K562 (cell line): ENCODE results near the gene SERTAD3. TPM values are rescaled to one million over a fixed set of nuclear protein-coding genes. Genes with fewer than 3 reads are reported as not detected.

ENCODE experiments used
- ATAC-seq: fragments of 200-7000 bp; cut with Tn5 transposase; 3 replicates; pipeline ENCODE4 v1.9.1; 2020; ENCODE audit warnings: moderate library complexity
- BruUV-seq: library from RNA; stranded (reverse); fragments of 400-500 nt; replicated peaks from 2 replicates; lab custom pipeline; 2021; lab: Mats Ljungman, UMichigan
- CTCF ChIA-PET: fragments of 300-600 bp; formaldehyde crosslinking; extraction: SDS; loops from one replicate; lab custom pipeline; 2021; ENCODE audit warnings: low intra/inter-chr PET ratio; lab: Yijun Ruan, JAX
- POLR2A ChIA-PET: fragments of 300-600, 350-650 bp; sonication (Branson Sonifier 250); formaldehyde crosslinking; extraction: SDS; loops from one replicate; lab custom pipeline; 2021; ENCODE audit warnings: antibody characterized with exemption, inconsistent platforms; lab: Yijun Ruan, JAX
- DNase-seq, 4 experiments: peaks; one replicate each; pipeline versions ENCODE4 v3.0.0 to v3.0.0-alpha.2; 2011 to 2018; ENCODE audit warnings: low spot score in 3 of 4, mixed read lengths in 3 of 4; ENCODE audit errors: extremely low read depth in 1 of 4
- FAIRE-seq: peaks from 2 replicates; lab custom pipeline; 2011; peaks lifted over from hg19 to GRCh38; lab: Jason Lieb, UNC
- H2AFZ ChIP-seq: 2 replicates; pipeline ENCODE4 v1.6.0; 2011; ENCODE audit warnings: low read depth, low read length, control low read depth, inconsistent platforms
- H3K27ac ChIP-seq: fragments of 200-600 bp; 3 replicates; pipeline ENCODE4 v1.8.0; 2011; ENCODE audit warnings: low read depth, mild to moderate bottlenecking, control low read depth, inconsistent platforms, low read length, moderate library complexity, mixed read lengths; ENCODE audit errors: extremely low read depth
- H3K27me3 ChIP-seq, 2 experiments: fragments of 300-600 bp in 1 of 2; 2 replicates in 1 of 2; 3 replicates in 1 of 2; pipeline versions ENCODE4 v1.6.0 to v1.8.0; 2011; ENCODE audit warnings: inconsistent platforms in 2 of 2, low read length in 2 of 2, mild to moderate bottlenecking in 1 of 2, mixed read lengths in 1 of 2, moderate library complexity in 1 of 2; ENCODE audit not compliant: control insufficient read depth in 2 of 2, insufficient read depth in 2 of 2
- H3K36me3 ChIP-seq: fragments of 300-600 bp; 3 replicates; pipeline ENCODE4 v1.8.0; 2011; ENCODE audit warnings: mild to moderate bottlenecking, low read length, inconsistent platforms; ENCODE audit not compliant: control insufficient read depth, insufficient read depth
- H3K4me1 ChIP-seq, 2 experiments: fragments of 200-600 bp in 1 of 2; replicated peaks in 1 of 2; 2 replicates in 1 of 2; 3 replicates in 1 of 2; pipeline versions ENCODE4 v1.5.1 to v1.8.0; 2011; ENCODE audit warnings: inconsistent platforms in 2 of 2, low read length in 2 of 2, mild to moderate bottlenecking in 1 of 2, mixed read lengths in 1 of 2, moderate library complexity in 1 of 2; ENCODE audit not compliant: control insufficient read depth in 2 of 2, insufficient read depth in 2 of 2
- H3K4me2 ChIP-seq: 2 replicates; pipeline ENCODE4 v1.6.1; 2011; ENCODE audit warnings: low read length, control low read depth, inconsistent platforms, mixed read lengths; ENCODE audit not compliant: insufficient read depth
- H3K4me3 ChIP-seq: fragments of 200-600 bp; sonication (generic), shearing (Covaris generic); 2 replicates; pipeline ENCODE4 v1.5.1; 2016; ENCODE audit warnings: control low read depth, inconsistent platforms
- H3K79me2 ChIP-seq: fragments of 200-600 bp; 3 replicates; pipeline ENCODE4 v1.8.0; 2011; ENCODE audit warnings: low read length, inconsistent platforms; ENCODE audit not compliant: control insufficient read depth, insufficient read depth
- H3K9ac ChIP-seq, 2 experiments: 2 replicates each; pipeline versions ENCODE4 v1.6.0 to v1.6.1; 2011; ENCODE audit warnings: low read depth in 2 of 2, low read length in 2 of 2, control low read depth in 1 of 2, inconsistent platforms in 1 of 2, mild to moderate bottlenecking in 1 of 2, mixed read lengths in 1 of 2; ENCODE audit not compliant: insufficient read depth in 1 of 2
- H3K9me1 ChIP-seq: one replicate; pipeline ENCODE4 v1.6.0; 2011; ENCODE audit warnings: inconsistent platforms, mild to moderate bottlenecking, low read length, moderate library complexity; ENCODE audit not compliant: control insufficient read depth, insufficient read depth
- H3K9me3 ChIP-seq: replicated peaks from 2 replicates; pipeline ENCODE4 v1.5.1; 2011; ENCODE audit warnings: low read depth, low read length, inconsistent platforms; ENCODE audit not compliant: control insufficient read depth, insufficient read depth
- H4K20me1 ChIP-seq: replicated peaks from 2 replicates; pipeline ENCODE4 v1.6.1; 2011; ENCODE audit warnings: low read length, inconsistent platforms, mixed read lengths; ENCODE audit not compliant: control insufficient read depth, insufficient read depth
- CBX8 ChIP-seq: fragments of 200-600 bp; sonication (generic); IDR thresholded peaks from 2 replicates; pipeline ENCODE4 v1.6.1; 2012; ENCODE audit warnings: borderline replicate concordance, mixed run types, low read depth, mild to moderate bottlenecking, moderate library complexity, mixed read lengths, low read length, control low read depth, inconsistent platforms; ENCODE audit not compliant: poor library complexity, severe bottlenecking; ENCODE audit errors: extremely low read depth
- FOXA3 ChIP-seq, 2 experiments: fragments of 450-650 bp in 1 of 2; sonication (generic) in 1 of 2; formaldehyde crosslinking; IDR thresholded peaks in 1 of 2; conservative IDR thresholded peaks in 1 of 2; 2 replicates each; pipeline versions ENCODE4 v1.4.0 to v1.8.0; 2020 to 2022; ENCODE audit warnings: mild to moderate bottlenecking in 2 of 2, missing genetic modification reagents in 1 of 2
- TSHZ1 ChIP-seq: fragments of 250-450 bp; sonication (Bioruptor Pico); IDR thresholded peaks from 2 replicates; pipeline ENCODE4 v1.4.0; 2020; ENCODE audit warnings: mild to moderate bottlenecking, moderate library complexity
- ZNF121 ChIP-seq: sonication (generic); formaldehyde crosslinking; conservative IDR thresholded peaks from 2 replicates; pipeline ENCODE4 v1.8.0; 2022; ENCODE audit warnings: missing genetic modification reagents
- ZNF324 ChIP-seq: fragments of 250-450 bp; sonication (Bioruptor Pico); IDR thresholded peaks from 2 replicates; pipeline ENCODE4 v1.4.0; 2020; ENCODE audit warnings: mild to moderate bottlenecking
- ZNF57 ChIP-seq: fragments of 450-650 bp; formaldehyde crosslinking; IDR thresholded peaks from 2 replicates; pipeline ENCODE4 v1.4.0; 2020; ENCODE audit warnings: mild to moderate bottlenecking, moderate library complexity
- ZNF696 ChIP-seq: fragments of 250-450 bp; sonication (Bioruptor Pico); conservative IDR thresholded peaks from 2 replicates; pipeline ENCODE4 v1.4.0; 2020; ENCODE audit warnings: mild to moderate bottlenecking, moderate library complexity
- ZNF76 ChIP-seq: fragments of 250-450 bp; sonication (Bioruptor Pico); IDR thresholded peaks from 2 replicates; pipeline ENCODE4 v1.4.0; 2020; ENCODE audit warnings: mild to moderate bottlenecking, moderate library complexity, borderline replicate concordance
- WGBS: fragments of 100-300 bp; shearing (Covaris generic); methylation state at CpG from one replicate; pipeline ENCODE4 v1.1.6; 2016; ENCODE audit warnings: low coverage, mixed read lengths; ENCODE audit not compliant: insufficient coverage; ENCODE audit errors: missing lambda C conversion rate; 5-methylcytosine and 5-hydroxymethylcytosine counted together
- in situ Hi-C: fragments of 300-500 bp; cut with MboI; formaldehyde crosslinking; loops from 4 replicates; pipeline ENCODE4 v1.15.0; 2018; ENCODE audit warnings: inconsistent platforms, mixed read lengths
- intact Hi-C: fragments of 100-400 bp; cut with micrococcal nuclease; formaldehyde crosslinking; loops from 2 replicates; pipeline ENCODE4 v1.14.2; 2022
- polyA plus RNA-seq, 8 experiments: library from polyadenylated mRNA; depleted of rRNA in 4 of 8; stranded (reverse) in 5 of 8; unstranded in 3 of 8; fragments of >200 nt; fragmentation: Nextera tagmentation in 2 of 8; fragmentation: Illumina TruSeq in 1 of 8; extraction: Ambion mirVana in 2 of 8; extraction: Trizol in 1 of 8; gene quantifications; 2 replicates each; pipeline versions ENCODE4 v1.2.1 to v1.2.3, GENCODE V29; 2011 to 2014; ENCODE audit warnings: inconsistent platforms in 1 of 8, missing spikeins in 1 of 8
- total RNA-seq, 7 experiments: library from RNA; depleted of rRNA in 6 of 7; stranded (reverse); fragments of >200 nt in 6 of 7; fragmentation: Illumina TruSeq in 2 of 7; extraction: Trizol in 2 of 7; gene quantifications; 2 replicates each; pipeline versions ENCODE4 v1.2.1 to v1.2.3, GENCODE V29; 2011 to 2021; ENCODE audit warnings: low replicate concordance in 1 of 7

Gene SERTAD3
- total and polyA plus RNA-seq, 9 of the 15 experiments (the other 6 are each of a cell fraction or from before 2014, with no cell fraction given) = 5.4 to 28.9 (median 17.5) TPM

DNA sequence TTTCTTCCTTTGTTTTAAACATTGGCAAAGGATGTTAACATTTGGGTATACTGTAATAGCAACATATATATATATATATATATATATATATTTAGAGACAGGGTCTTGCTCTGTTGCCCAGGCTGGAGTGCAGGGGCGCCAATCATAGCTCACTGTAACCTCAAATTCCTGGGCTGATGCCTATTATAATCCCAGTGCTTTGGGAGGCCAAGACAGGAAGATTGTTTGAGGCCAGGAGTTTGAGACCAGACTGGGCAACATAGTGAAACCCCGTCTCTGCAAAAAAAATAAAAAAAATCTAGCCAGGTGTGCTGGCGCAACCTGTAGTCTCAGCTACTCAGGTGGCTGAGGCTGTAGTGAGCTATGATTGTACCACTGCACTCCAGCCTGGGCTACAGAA is 16.1 kb upstream of the SERTAD3 start:
- peaks cover 12 to 28% of the 10 kb centered on the region in 2 experiments; a peak in 4 of 5 replicates for H3K4me1 ChIP-seq
- no peak overlapping the region for H3K9ac ChIP-seq
- no peak overlapping the region for H2AFZ ChIP-seq
- H3K27ac ChIP-seq = no peak overlapping the region
- H4K20me1 ChIP-seq = peaks cover 7% of the 10 kb centered on the region
- H3K9me1 ChIP-seq = peaks cover 4% of the 10 kb centered on the region
- intact Hi-C loops (no loop called here), in situ Hi-C loops (no loop called here)
- H3K79me2 ChIP-seq = peaks cover 67% of the 10 kb centered on the region
- ATAC-seq (no peak), DNase-seq (no peak), FAIRE-seq (no peak)
- H3K4me3 ChIP-seq = no peak overlapping the region
- peaks cover 56% of the 10 kb centered on the region for H3K36me3 ChIP-seq
- no peaks in the 10 kb centered on the region for H3K27me3 ChIP-seq
- no peak overlapping the region for H3K4me2 ChIP-seq
- POLR2A ChIA-PET = interaction anchor here (1.1 to 1.7 kb wide), 3 partner anchors 13 to 321 kb away, joined by 4 to 6 read pairs (median 5); no protein-coding TSS in a partner anchor
- TF ChIP-seq ZNF324 (CRISPR knock-in tag) = no peak
- TF ChIP-seq ZNF57 = no peak
- TF ChIP-seq FOXA3 (CRISPR knock-in tag; conservative IDR thresholded peaks at IDR 0.05 in 1 of 2, IDR thresholded peaks at IDR 0.05 in 1 of 2) = no peak
- TF ChIP-seq ZNF76 = no peak
- no peak for TF ChIP-seq ZNF696 (CRISPR knock-in tag)
- TF ChIP-seq CBX8 = no peak
- WGBS = 90% methylated on average over 3 of the region's 3 CpGs
- H3K9me3 ChIP-seq = no peaks in the 10 kb centered on the region
- no TSS peak for BruUV-seq
- CTCF ChIA-PET = no interaction called here

GRCh38 chr19:40458597-40458974 is 14.5 kb upstream of the SERTAD3 start:
- peaks cover 4% of the 10 kb centered on the region for H3K9me1 ChIP-seq
- in situ Hi-C loops (no loop called here), intact Hi-C loops (no loop called here)
- no peak for DNase-seq
- no peaks in the 10 kb centered on the region for H3K27me3 ChIP-seq
- POLR2A ChIA-PET = interaction anchor here (0.6 to 0.8 kb wide), 2 partner anchors 30 to 153 kb away, joined by 4 read pairs; no protein-coding TSS in a partner anchor
- H3K79me2 ChIP-seq = peaks cover 51% of the 10 kb centered on the region
- no peak for FAIRE-seq
- no peak overlapping the region for H3K4me3 ChIP-seq
- no peak for ATAC-seq
- H3K27ac ChIP-seq = no peak overlapping the region
- no peak overlapping the region for H2AFZ ChIP-seq
- no peak overlapping the region for H3K4me2 ChIP-seq
- WGBS = 98% methylated on average over 3 of the region's 3 CpGs
- no peaks in the 10 kb centered on the region for H3K9me3 ChIP-seq
- CTCF ChIA-PET = no interaction called here
- peaks cover 7% of the 10 kb centered on the region for H4K20me1 ChIP-seq
- H3K4me1 ChIP-seq = peaks cover 12 to 26% of the 10 kb centered on the region in 2 experiments; a peak in 4 of 5 replicates
- no TSS peak for BruUV-seq
- H3K36me3 ChIP-seq = peaks cover 69% of the 10 kb centered on the region
- no peak overlapping the region for H3K9ac ChIP-seq
- TF ChIP-seq ZNF121 (CRISPR knock-in tag) = peak; percentile 53
- no peak for TF ChIP-seq TSHZ1 (CRISPR knock-in tag)
